ENCODE data around the gene TCL1A.

TCL1A gene

GRCh38 chr14:95727056-95727700 is 13.3 kb upstream of the TCL1A start:
- no peak for DNase-seq (ENCODE audit: low read depth)
- TF ChIP-seq CTCF (conservative IDR thresholded peaks at IDR 0.05; ENCODE audit: low read length) = no peak
- H3K4me3 ChIP-seq (ENCODE audit: low read length) = no peak overlapping the region

GRCh38 chr14:95725685-95726336 is 11.9 kb upstream of the TCL1A start:
- DNase-seq (ENCODE audit: low read depth) = no peak
- no peak for TF ChIP-seq CTCF (conservative IDR thresholded peaks at IDR 0.05; ENCODE audit: low read length)
- no peak overlapping the region for H3K4me3 ChIP-seq (ENCODE audit: low read length)

- DNase-seq (ENCODE audit: low read depth) = no peak
- H3K4me3 ChIP-seq (ENCODE audit: low read length) = no peak overlapping the region
- no peak for TF ChIP-seq CTCF (conservative IDR thresholded peaks at IDR 0.05; ENCODE audit: low read length)
Measured at GRCh38 chr14:95722525-95723190, 8.7 kb upstream of the TCL1A start.

- no peak for DNase-seq (ENCODE audit: low read depth)
- H3K4me3 ChIP-seq (ENCODE audit: low read length) = no peak overlapping the region
- TF ChIP-seq CTCF (conservative IDR thresholded peaks at IDR 0.05; ENCODE audit: low read length) = no peak
Measured at GRCh38 chr14:95712398-95712797, 1.5 kb downstream of the TCL1A start.

GRCh38 chr14:95711476-95712176 is 2.3 kb downstream of the TCL1A start:
- no peak overlapping the region for H3K4me3 ChIP-seq (ENCODE audit: low read length)
- DNase-seq (ENCODE audit: low read depth) = no peak
- no peak for TF ChIP-seq CTCF (conservative IDR thresholded peaks at IDR 0.05; ENCODE audit: low read length)

- DNase-seq (ENCODE audit: low read depth) = no peak
Measured at GRCh38 chr14:95710106-95710505, 3.8 kb downstream of the TCL1A start.

More at GRCh38 chr14:95710106-95710505, 3.8 kb downstream of the TCL1A start:
- no peak overlapping the region for H3K4me3 ChIP-seq (ENCODE audit: low read length)
- TF ChIP-seq CTCF (conservative IDR thresholded peaks at IDR 0.05; ENCODE audit: low read length) = no peak
